NCI-H2081 (cell line): ENCODE data around the gene MFSD11.
A peak's percentile ranks its signal among the peaks of the same experiment; 100 is the strongest.
"Not testable (repeated sequence)": the region's sequence is repeated elsewhere in the genome, so short reads cannot be mapped to it uniquely, and the experiment has no call there.

Experiments used
- DNase-seq, 2 experiments: peaks; one replicate each; lab custom pipeline; 2025; lab: John Stamatoyannopoulos, UW

MFSD11 gene

GRCh38 chr17:76726776-76727718 lies 10.9 kb upstream of the MFSD11 start, which contains the start of gene METTL23:
TSS of gene METTL23 (plus strand) at chr17:76726839. CDS start at chr17:76729711, 2,872 bp downstream.
- DNase-seq = peak; percentile 77 to 83

- no peak for DNase-seq
Observed at GRCh38 chr17:76727745-76728456, 10.0 kb upstream of the MFSD11 start.

GRCh38 chr17:76731800-76732733 lies 5.9 kb upstream of the MFSD11 start:
- not testable (repeated sequence) for DNase-seq

GRCh38 chr17:76732734-76733617 lies 4.9 kb upstream of the MFSD11 start:
- no peak for DNase-seq

- no peak for DNase-seq
Observed at GRCh38 chr17:76733618-76733957, 4.3 kb upstream of the MFSD11 start.

GRCh38 chr17:76734080-76734840 lies 3.7 kb upstream of the MFSD11 start:
- DNase-seq = peak in 1 of 2 experiments; percentile 52

DNA sequence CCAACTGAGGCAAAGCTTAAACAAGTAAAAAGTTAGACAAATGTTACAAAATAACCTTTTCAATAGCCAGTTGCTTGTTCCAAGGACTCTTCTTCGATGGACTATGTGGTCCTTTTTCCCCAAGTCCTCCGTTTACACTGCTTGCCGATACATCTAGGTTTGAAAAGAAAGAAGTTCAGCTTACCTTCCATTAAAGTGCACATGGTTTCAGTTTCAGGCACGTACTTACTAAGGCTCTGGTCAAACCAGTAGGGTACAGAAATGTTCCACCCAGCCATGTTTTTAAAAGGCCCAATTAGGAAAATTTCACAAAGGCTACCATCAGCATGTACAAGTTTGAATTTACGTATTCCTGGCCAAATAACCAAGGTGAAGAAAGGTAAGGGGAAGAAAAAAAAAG lies 2.9 kb upstream of the MFSD11 start:
- peak in 1 of 2 experiments; percentile 18 for DNase-seq

DNA sequence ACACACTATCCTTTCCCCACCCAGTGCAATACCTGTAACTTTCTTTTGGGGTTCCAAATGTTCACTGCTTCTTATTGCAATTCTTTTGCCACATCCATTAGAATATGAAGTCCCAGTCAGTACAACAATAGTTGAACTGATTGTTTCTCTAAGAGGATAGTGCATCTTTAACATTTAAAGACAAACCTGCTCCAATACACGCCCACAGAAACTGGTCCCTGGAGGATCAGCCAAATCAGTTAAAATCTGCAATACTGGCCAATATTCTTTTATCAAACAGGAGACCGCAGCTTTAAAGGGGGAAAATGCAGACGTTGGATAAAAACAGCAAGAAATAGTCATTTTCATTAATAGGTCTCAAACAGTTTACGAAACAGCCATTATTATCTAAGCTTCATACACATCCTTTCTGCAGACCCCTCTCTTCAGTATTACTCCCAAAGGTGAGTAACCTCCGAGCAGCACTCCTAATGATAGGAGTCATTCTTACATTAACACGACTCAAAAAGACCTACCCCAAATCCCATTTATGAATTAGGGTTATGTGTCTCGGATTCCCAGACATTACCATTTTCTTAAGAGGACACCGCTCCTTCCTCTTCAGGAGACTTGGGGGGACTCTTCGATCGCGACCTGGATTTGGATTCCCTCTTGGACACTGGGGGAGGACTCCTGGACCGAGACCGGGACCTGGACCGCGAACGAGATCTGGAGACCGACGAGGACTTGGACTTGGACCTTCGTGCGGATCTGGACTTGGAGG lies 2.2 kb upstream of the MFSD11 start:
- no peak for DNase-seq

- DNase-seq = peak; percentile 81 to 83
Observed at GRCh38 chr17:76736349-76737081, 1.4 kb upstream of the MFSD11 start.

DNA sequence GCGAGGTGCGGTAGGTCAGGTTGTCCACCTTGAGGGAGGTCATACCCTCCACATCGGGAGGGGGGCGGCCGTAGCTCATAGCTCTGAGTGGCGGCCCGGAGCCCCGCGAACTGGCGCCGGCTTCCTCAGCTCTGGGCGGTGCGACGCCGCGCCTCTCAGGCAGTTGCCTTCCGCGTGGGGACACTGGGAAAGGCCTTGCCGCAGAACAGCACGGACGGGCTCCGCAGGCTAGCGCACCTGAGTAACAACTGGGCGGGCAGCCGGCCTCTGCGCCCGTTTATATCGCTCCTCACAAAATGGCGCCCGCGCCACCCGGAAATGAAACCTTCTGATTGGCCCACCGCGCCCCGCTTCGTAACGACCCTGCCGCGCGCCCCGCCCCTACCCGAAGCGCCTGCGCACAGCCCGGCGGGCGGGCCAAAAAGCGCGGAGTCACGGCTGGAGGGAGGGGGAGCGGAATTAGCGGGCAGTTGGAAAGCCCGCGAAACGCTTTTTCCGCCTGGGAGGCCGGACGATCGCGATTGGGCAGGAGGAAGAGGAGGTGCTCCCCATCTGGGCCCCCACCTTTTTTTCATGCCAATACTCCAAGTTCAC lies 740 bp upstream of the MFSD11 start, which contains the start of gene SRSF2:
SRSF2 (minus strand) TSS at position 250 of the 594 bp plus-strand sequence; CDS start at position 79, 171 bp downstream.
- DNase-seq = peak; percentile 100

DNA sequence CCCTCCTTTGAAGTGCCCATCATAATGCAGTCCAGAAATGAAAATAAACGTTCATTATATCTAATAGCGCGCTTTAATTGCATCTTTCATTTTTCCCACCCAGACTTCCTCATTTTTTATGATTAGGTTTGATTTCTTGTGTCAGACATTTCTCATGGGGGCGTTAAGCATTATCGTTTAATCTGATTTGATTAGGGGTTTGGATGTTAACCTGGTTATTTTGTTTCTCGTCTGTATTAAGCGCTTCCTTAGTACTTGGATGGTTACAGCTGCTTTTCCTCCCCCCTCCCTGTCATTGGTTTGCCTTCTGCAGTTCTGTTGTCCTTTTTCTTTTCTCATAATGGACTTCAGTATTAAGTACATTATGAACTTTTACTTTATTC lies 540 bp downstream of the MFSD11 start:
- peak in 1 of 2 experiments; percentile 20 for DNase-seq

- DNase-seq = not testable (repeated sequence)
Observed at GRCh38 chr17:76739568-76740115, 1.7 kb downstream of the MFSD11 start.

- peak in 1 of 2 experiments; percentile 67 for DNase-seq
Observed at GRCh38 chr17:76740329-76741118, 2.6 kb downstream of the MFSD11 start.

DNA sequence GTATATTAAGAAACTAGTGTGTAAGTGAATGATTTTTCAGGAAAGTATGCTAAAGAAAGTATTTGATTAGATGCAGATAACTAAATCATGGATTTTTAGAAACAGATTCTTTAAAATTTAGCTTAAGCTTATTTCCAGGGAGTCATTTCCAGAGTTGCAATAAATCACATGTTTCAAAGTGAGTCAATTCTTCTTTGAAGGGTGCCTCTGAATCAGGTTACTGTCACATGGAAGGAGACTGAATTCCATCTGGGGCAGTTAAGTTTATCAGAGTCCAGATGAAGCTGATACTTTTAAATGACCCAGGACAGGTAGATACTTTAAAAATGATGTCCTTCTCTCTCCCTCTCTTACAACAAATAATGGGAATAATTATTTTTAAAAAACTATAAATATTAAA lies 5.0 kb downstream of the MFSD11 start:
- no peak for DNase-seq

GRCh38 chr17:76744747-76745146 lies 6.8 kb downstream of the MFSD11 start:
- DNase-seq = no peak

DNA sequence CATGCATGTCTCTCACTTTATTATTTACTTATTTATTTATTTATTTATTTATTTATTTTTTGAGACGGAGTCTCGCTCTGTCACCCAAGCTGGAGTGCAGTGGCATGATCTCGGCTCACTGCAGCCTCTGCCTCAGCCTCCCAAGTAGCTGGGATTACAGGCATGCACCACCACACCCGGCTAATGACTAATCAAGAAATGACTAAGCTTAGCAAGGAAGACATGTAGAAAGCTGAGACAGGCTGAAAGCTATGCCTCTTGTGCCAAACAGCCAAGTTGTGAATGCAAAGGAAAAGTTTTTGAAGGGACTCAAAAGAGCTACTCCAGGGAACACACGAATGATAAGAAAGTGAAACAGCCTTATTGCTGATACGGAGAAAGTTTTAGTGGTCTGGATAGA lies 7.9 kb downstream of the MFSD11 start:
- not testable (repeated sequence) for DNase-seq
